Left renal pelvis (tissue), 4 donors: Measurements from ENCODE around the gene NCOA4. TPM values are rescaled to one million over a fixed set of nuclear protein-coding genes. Genes with fewer than 3 reads are reported as not detected.
"Not testable (repeated sequence)": the region's sequence is repeated elsewhere in the genome, so short reads cannot be mapped to it uniquely, and the experiment has no call there.

ENCODE experiments used
- DNase-seq, 4 donors: peaks; one replicate each; pipeline ENCODE4 v3.0.0-alpha.2; 2013; ENCODE audit warnings: low read depth in 4 of 4, low spot score in 3 of 4
- polyA plus RNA-seq, 4 donors: library from polyadenylated mRNA; unstranded; fragments of 120-200 nt; gene quantifications; one replicate each; pipeline ENCODE4 v1.2.1, GENCODE V29; 2013; ENCODE audit not compliant: insufficient read length in 4 of 4

Gene NCOA4
- polyA plus RNA-seq, 4 donors: 191 to 240 (median 214) TPM

- DNase-seq: no peak
These were observed 22.5 kb upstream of the NCOA4 start for GRCh38 chr10:46052791-46053375.

- no peak for DNase-seq
These were observed 21.8 kb upstream of the NCOA4 start for GRCh38 chr10:46052057-46052790.

GRCh38 chr10:46050941-46051623, 20.7 kb upstream of the NCOA4 start:
- no peak for DNase-seq

DNA sequence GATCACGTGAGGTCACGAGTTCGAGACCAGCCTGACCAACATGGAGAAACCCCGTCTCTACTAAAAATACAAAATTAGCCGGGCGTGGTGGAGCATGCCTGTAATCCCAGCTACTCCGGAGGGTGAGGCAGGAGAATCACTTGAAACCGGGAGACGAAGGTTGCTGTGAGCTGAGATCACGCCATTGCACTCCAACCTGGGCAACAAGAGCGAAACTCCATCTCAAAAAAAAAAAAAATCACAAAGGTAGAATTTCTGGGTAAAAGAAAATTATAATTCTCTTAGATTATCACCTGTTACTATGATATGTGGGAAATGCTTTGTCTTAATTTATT, 19.0 kb upstream of the NCOA4 start:
- not testable (repeated sequence) for DNase-seq

GRCh38 chr10:46048152-46048551, 17.7 kb upstream of the NCOA4 start:
- DNase-seq: no peak

GRCh38 chr10:46046261-46046660, 15.8 kb upstream of the NCOA4 start, which contains the start of gene MSMB:
TSS of gene MSMB (minus strand) at chr10:46046269. CDS start at chr10:46046237, 32 bp downstream.
- no peak for DNase-seq

GRCh38 chr10:46042527-46042926, 12.1 kb upstream of the NCOA4 start:
- no peak for DNase-seq

DNA sequence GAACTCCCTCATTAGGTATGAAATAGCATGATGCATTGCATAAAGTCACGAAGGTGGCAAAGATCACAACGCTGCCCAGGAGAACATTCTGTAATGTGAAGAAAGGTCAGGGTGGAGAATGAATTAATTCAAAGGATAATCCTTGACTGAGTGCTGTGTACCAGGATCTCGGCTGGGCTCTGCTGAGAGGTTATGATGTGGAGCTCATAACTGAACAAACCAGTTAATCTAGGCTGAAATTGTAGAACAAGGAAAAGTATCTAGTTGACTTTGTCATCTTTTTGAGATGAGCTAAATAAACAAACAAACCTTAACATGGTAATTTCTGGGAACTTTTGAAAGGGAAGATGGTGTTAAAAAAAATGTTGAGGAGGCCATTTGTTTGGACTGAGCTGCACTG, 9.6 kb upstream of the NCOA4 start:
- DNase-seq: no peak

DNA sequence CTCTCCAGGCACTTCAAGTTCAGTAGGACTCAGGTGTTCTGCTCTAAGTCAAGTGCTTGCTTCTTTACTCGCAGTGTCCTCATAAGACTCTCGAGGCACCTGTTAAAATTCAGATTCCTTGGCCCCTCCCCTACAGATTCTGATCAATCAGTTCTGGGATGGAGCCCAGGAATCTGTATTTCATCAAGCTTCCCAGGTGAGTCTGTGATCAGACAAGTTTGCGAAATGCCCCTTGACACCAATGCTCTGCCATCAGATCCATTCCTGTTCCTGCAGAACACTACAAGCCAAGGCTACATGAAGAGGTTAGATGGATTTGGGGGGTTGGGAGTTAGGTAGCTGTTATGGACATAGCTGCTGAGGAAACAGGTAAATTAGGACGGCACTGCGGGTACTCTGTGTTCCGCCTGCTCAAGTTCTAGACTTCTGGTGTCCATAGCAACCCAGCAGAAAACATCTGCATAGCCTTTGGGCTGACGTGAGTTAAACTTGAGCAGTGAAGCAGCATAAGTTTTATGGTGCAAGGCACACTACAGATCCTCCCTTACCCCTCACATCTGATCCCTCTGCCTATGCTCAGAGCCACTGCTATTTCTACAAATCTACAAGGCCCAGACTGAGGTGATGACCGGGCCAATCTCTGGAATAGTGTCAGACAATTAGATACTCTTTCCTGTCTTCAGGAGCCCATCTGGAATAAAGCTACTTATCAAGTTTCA, 6.8 kb upstream of the NCOA4 start:
- DNase-seq: peak in 1 of 4 donors; percentile 70

- DNase-seq: no peak
These were observed 5.8 kb upstream of the NCOA4 start for GRCh38 chr10:46035923-46036849.

DNA sequence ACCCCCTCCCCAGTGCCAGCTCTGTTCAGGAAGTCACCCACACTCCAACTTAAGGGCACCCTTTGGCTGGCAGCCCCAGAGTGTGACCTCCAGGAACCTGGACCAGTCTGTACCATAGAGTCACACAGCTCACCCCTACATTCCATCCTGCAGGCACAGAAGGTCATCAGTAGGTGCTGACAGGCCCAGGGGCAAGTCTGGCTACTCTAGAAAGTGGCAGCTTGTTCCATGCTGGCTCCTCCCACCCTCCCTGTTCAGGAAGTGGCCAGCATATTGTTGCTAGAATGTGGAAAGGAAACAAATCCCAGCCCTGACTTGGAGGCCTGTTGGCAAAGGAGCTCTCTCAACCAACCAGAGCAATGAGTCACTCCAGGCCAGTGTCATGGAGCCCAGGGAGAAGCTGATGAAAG, 3.2 kb upstream of the NCOA4 start:
- no peak for DNase-seq

- no peak for DNase-seq
These were observed 1.5 kb upstream of the NCOA4 start for GRCh38 chr10:46031648-46032532.

DNA sequence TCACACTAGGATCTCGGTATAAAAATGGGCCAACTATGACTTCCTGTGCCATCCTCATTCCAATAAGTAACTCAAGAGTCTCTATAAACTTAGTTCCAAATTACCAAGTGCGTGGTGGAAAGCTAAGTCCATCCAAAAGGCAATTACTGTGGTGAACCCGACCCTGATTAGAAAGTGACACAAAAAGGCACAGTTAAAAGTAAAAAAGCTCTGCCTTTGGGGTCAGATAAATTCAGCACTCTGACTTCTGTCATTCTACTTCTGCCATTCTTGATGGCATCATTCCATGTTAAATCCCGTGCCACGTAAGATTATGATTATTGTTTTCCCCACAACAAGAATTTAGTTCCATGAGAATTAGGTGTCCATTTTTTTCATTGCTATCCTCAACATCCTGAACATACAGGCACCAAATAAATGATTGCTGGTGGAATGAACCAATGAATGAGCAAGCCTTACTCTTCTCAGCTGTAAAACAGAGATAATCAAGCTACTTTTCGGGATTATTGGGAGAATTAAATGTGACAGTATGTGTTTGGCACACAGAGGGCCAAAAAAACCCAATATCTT, 877 bp downstream of the NCOA4 start:
- DNase-seq: no peak

DNA sequence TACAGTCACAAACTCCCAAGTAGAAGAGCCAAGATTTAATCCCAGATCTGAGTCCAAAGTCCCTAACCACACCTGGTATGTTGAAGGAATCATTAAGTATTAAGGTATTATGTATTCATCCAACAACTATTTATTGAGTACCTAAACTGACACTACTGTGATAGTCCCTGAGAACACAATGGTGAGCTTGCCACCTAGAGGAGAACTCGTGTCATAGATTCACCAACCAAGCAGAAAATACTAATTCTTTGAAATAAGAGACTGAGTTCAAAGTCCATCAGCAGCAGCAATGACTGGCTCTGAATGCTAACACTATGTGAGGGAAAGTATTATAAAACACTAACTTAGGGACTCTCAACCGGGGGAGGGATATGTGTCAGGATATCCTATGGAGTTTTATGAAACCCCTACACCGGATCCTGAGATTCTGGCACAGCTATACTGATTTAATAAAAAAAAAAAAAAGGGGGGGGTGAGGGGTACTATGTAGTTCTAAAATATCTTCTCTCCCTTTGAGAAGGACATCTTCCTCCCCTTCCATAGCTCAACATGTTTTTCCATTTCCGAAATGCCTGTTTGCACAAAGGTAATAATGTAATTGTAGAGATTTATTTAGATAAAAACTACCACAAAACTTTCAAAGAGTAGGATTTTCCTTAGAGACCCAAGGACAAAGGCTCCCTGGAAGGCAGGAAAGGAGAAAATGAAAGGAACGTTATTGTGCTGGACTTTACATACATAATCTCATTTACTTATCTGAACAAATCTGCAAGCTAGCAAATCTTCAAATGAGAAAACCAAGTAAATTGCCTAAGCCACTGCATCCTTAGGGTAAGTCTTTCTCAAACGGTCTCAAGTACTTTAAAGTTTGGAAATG, 1.6 kb downstream of the NCOA4 start:
- no peak for DNase-seq

- DNase-seq: no peak
These were observed 4.3 kb downstream of the NCOA4 start for GRCh38 chr10:46026106-46026505.

GRCh38 chr10:46025406-46025805, 5.0 kb downstream of the NCOA4 start:
- no peak for DNase-seq

DNA sequence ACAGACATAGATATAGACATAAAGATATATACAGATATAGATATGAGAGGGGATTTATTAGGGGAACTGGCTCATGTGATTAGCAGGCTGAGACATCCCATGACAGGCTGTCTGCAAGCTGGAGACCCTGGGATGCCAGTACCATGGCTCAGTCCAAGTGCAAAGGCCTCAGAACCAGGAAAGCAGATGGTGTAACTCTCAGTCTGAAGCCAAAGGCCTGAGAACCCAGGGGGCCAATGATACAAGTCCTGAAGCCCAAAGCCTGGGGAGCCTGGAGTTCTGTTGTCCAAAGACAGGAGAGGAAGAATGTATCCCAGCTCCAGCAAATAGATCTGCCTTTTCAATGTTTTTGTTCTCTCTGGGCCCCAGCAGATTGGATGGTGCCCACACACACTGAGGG, 5.5 kb downstream of the NCOA4 start:
- DNase-seq: no peak
